Activated CD4-positive, alpha-beta T cell treated with anti-CD3 and anti-CD28 coated beads for 48 hours (primary cell): ENCODE measurements around the gene SCARB1.
A peak's percentile ranks its signal among the peaks of the same experiment; 100 is the strongest.

Experiments used
- DNase-seq: peaks from one replicate; pipeline ENCODE4 v3.0.0-alpha.2; 2020

The SCARB1 gene

DNA sequence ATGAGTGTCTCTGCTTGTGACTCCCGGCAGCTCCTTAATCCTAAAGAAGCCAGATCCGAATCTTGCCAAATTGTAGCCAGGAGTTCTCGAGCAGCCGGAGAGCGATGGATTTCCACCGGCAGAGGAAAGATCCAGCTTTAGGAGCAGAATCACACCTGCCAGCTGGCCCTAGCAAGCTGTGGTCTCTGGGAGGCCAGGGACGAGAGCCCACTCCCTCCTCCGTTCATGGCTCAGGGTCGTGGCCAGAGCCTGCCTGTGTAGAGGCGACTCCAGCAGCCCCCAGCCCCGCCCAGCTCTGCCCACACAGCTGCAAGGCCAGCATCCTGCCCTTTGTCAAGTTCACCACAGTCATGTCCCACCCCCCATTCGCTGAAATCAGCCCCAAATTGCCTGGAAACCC, 121.0 kb downstream of the SCARB1 start:
- no peak for DNase-seq

GRCh38 chr12:124742111-124742510, 121.6 kb downstream of the SCARB1 start:
- DNase-seq: no peak

- no peak for DNase-seq
These were observed 122.5 kb downstream of the SCARB1 start for GRCh38 chr12:124741211-124741610.

DNA sequence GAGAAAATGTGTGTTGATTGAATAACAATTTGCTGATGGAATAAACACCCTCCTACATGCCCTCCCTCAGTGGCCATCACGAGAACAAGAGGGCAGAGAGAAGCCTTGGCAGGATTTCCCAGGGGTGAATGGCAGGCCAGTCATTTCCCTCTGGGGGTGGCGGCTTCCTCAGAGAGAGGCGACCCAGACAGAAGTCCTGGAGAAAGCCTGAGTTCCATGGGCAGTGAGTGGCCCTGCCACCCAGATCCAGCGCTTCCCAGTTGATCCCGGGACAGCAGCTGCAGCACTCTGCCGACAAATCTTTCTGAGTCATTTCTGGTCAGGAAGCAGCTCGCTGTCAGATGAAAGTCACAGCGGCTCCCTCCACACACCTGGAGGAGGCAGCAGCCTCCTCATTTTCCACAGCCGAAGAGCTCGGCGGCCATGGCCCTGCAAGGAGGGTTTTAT, 123.0 kb downstream of the SCARB1 start:
- DNase-seq: peak; percentile 45

DNA sequence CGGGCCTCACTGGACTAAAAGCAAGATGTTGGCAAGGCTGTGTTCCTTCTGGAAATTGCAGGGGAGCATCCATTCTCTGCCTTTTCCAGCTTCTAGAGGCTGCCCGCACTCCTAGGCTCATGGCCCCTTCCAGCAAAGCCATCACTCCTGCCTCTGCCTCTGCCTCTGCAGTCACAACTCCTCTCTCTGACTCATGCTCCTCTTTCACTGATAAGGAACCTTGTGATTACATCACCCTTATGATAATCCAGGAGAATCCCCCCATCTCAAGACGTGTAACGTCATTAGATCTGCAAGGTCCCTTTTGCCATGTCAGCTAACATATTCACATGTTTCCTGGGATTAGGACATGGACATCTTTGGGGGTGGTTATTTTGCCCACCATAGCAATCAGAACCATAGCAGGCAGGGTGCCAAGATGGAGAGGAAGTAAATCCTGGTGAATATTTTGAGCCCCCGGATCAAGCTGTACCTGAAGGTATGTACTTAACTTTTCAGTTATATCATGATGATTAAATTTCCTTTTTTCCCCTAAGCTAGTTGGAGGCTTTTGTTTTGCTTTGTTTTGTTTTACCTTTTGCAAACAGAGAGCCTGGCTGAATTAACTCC, 123.6 kb downstream of the SCARB1 start:
- no peak for DNase-seq

DNA sequence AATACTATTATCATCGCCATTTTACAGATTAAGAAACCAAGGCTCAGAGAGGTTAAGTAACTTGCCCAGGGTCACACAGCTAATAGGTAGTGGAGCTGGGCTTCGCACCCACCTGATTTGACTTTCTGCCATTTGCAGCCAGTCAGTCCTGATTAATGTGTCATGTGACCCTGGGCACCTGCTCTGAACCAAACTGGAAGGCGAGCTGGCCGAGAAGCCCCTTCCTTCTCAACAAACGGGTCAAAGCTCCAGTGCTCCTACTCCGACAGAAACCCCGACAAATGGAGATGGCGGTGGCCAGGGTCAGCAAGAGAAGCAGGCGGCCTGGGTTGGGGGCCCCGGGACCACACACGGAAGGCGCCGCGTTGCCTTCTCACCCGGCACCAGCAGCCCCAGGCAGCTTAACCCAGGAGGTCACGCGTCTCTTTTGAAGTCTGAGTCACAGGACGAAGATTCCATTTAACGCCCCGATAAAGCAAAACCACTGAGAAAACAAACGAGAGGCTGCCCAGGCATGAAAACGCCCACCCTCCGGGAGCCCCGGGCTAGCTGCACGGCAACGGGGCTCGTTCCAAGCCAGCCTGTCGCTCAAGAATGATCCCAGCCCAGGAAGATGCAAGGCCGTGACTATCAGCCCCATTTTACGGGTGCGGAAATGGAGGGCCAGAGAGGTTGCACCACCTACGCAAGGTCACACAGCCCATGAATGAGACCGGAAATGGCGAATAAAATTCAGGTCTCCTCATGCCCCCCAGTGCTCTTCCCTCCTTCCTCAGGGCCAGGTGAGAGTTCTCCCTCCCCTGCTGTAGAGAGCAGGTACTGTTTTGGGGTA, 124.8 kb downstream of the SCARB1 start:
- no peak for DNase-seq

DNA sequence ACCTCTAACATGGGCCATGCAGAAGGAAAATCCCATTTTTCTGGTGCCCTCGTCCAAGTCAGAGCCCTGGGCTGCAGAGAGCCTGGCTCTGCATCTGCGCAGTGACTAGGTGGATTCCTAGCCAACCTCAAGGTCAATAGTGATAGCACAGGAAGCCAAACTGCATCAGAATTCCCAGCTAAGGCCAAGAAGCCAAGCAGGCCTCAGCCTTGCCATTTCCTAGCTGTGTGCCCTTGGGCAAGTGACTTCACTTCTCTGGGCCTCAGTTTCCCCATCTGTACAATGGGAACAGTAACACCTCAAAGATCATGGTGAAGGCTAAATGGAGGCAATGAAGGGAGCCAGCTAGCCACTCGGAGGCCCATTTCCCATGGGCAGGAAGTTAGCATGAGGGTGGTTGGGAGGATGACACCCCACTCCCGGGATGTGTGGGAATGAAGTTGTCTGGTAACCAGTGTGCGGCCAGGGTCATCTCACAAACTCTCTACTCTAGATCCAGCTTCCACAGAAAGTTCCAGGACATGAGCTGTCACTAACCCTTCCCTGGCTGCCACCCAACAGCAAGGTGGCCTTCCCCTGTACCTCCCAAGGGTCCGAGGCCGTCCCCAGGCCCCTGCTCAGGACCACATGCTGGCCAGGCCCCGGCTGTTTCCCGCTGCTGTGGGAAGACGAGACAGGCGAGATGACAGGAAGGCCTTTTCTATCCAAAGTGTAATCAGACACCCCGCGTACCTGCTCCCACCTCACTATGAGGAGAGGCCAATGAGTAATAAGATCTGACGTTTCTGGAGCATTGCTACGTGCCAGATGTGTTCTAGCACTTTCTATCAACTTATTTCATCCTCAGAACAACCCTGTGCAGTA, 125.7 kb downstream of the SCARB1 start:
- DNase-seq: no peak

DNA sequence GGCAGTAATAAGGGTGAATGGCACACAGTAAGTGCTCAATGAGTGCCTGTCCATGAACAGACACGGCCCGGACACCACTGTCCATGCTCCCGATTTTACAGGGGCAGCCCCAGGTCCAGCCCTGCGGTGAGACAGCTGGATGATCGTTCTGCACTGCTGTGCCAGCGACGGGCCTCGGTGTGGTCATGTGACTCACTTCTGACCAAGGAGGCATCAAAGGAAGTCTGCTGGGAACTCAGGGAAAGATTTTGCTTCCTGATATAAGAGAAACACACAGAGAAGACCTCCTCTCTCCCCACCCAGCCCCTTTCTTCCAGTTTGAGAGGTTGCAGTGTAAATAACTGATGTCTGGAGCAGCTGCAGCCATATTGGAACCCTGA, 126.6 kb downstream of the SCARB1 start:
- no peak for DNase-seq

- DNase-seq: no peak
These were observed 127.3 kb downstream of the SCARB1 start for GRCh38 chr12:124736115-124737039.

- no peak for DNase-seq
These were observed 129.4 kb downstream of the SCARB1 start for GRCh38 chr12:124734224-124734788.

DNA sequence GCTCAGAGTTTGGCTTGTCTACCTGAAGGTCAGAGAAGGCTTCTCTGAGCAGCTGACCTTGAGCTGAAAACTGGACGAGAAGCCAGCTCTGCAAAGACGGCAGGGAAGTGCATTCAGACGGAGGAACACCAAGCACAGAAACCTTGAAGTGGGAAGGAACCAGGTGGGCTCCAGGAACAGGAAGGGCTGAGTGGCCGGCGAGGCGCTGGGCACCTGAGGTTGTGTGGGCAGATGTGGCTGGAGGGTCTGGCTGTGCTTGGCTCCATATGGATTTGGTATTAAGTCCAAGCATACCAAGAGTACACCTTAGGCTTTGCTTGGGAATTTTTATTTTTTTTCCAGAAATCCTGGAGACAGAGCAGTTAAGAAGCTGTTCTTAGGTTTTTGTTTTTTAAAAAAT, 130.6 kb downstream of the SCARB1 start:
- DNase-seq: no peak

DNA sequence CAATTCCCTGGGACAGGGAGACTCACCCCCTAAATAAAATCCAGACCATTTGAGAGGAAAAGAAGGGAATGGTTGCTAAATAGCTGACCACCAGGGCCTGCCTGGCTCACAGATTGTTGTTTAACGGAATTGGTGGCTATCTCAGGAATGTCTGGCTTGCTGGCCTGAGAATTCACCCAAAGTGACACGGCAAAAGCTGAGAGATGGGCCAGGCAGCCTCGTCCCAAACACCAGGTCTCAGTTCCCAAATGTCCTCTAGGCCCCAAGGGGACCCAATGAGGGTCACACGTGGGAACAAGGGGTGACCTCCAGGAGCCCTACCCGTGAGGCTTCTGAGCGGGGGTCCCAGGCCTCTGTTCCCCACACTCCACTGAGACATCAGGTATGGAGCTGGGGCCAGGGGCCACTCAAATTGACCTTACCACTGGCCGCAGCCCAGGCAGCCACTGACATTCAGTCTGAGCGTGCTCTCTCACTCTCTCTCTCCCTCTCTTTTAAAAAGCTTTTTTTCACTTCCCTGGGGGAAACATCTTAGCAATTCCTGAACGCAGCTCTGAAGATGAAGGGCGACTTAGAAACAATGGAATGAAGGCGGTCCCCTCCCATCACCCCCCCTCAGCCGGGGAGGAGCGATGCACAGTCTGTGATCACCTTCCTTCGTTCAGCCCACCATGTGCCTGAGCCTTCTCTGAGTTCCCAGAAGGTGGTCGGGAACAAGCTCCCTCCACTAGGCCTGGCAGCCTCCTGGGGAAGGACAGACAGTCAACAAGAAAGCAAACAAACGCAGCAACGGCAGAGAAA, 131.2 kb downstream of the SCARB1 start:
- DNase-seq: no peak

- no peak for DNase-seq
These were observed 131.8 kb downstream of the SCARB1 start for GRCh38 chr12:124731869-124732268.

DNA sequence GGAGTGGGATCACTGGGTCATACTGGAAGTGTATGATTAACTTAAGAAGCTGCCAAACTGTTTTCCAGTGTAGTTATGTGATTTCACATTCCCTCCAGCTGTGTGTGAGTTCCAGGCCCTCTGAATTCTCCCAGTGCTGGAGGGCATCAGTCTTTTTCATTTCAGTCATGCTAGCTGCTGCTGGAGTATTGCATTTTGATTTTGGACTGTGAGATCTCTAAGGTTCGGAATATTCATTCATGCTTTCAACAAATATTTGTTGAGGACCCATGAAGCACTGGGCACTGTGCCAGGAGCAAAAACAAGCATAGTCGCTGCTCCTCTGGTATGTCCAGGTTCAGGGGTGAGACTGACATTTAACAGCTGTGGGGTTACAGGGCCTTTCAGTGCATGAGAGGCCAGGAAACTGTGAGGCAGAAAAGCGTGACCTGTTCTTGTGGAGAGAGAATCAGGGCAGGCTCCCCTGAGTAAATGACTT, 133.2 kb downstream of the SCARB1 start:
- no peak for DNase-seq

GRCh38 chr12:124727922-124728321, 135.7 kb downstream of the SCARB1 start:
- DNase-seq: no peak

DNA sequence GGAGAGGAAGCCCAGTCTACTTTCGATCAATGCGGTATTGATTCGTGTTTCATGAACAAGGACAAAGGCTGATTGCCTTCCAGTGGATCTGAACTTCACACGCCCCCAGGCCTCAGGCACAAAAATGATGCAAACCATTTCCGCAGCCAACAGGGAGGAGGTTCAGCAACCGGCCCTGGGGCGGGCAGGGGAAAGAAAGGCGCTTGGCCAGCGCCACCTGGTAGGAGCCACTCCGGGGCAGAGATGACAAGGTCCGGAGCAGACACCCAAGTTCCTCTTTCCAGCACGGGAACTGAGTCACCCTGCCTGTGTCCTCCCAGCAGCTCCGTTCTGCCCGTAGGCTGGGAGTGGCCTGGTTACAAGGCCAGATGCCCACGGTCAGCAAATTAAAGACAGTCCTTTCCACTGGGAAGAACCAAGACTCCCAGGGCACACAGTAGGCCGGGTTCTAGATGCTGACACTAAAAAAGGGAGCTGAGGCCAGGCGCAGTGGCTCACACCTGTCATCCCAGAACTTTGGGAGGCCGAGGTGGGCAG, 136.3 kb downstream of the SCARB1 start:
- DNase-seq: no peak
